ENCODE results near the gene RPS4Y1.

DNA sequence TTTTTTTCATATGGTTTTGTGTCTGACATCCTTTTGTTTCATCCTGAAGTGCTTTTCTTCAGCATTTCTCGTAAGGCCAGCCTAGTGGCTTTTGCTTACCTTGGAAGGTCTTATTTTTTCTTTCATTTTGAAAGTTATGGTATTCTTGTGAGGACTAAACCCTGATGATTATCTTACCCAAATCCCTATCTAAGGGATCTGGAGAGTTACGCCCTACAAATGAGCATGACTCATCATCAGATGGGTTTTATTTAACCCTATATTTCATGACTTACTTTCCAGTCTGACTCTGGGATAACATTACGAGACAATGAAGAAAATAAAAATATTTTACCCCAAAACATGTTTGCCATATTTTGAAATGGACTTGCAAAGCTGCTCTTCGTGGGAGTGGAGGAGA lies 18.4 kb downstream of the RPS4Y1 start:
- TF ChIP-seq CTCF (IDR thresholded peaks at IDR 0.05) (no peak), POLR2A (IDR thresholded peaks at IDR 0.05) (no peak)

All from testis (tissue), 2 donors.